Left lung (tissue), 10 donors: ENCODE measurements around the gene ALDOB. TPM values are rescaled to one million over a fixed set of nuclear protein-coding genes. Genes with fewer than 3 reads are reported as not detected.

Experiments
- ATAC-seq: fragments of 200-7000 bp; cut with Tn5 transposase; one replicate; pipeline ENCODE4 v1.9.1; 2020; ENCODE audit warnings: moderate library complexity
- DNase-seq, 4 donors: peaks; one replicate each; pipeline ENCODE4 v3.0.0-alpha.2; 2013 to 2020
- H3K27ac ChIP-seq, 2 donors: fragments of 200-600 bp; sonication (generic) in 1 of 2; one replicate each; pipeline versions ENCODE4 v1.5.0 to v1.8.0; 2020 to 2021
- H3K27me3 ChIP-seq, 2 donors: fragments of 200-600 bp; sonication (generic) in 1 of 2; one replicate each; pipeline versions ENCODE4 v1.5.0 to v1.8.0; 2020 to 2021
- H3K36me3 ChIP-seq, 2 donors: fragments of 200-600 bp; sonication (generic) in 1 of 2; one replicate each; pipeline versions ENCODE4 v1.5.0 to v1.8.0; 2020 to 2021
- H3K4me1 ChIP-seq, 2 donors: fragments of 200-600 bp; one replicate each; pipeline ENCODE4 v1.8.0; 2021
- H3K4me3 ChIP-seq, 2 donors: fragments of 200-600 bp; sonication (generic) in 1 of 2; one replicate each; pipeline versions ENCODE4 v1.5.0 to v1.8.0; 2020 to 2021; ENCODE audit warnings: mild to moderate bottlenecking in 1 of 2
- H3K9me3 ChIP-seq, 2 donors: fragments of 200-600 bp; sonication (generic) in 1 of 2; one replicate each; pipeline versions ENCODE4 v1.5.0 to v1.8.0; 2020 to 2021
- CTCF ChIP-seq, 2 donors: fragments of 200-600 bp; sonication (generic) in 1 of 2; IDR thresholded peaks; one replicate each; pipeline versions ENCODE4 v1.5.0 to v1.8.0; 2021; ENCODE audit warnings: antibody characterized with exemption in 2 of 2
- intact Hi-C, 2 donors: fragments of 100-400 bp; cut with DNase I; formaldehyde crosslinking; loops; one replicate each; pipeline versions ENCODE4 v1.11.2 to v1.14.2; 2022
- polyA plus RNA-seq, 6 donors: library from polyadenylated mRNA; unstranded; fragments of 120-200 nt; gene quantifications; one replicate each; pipeline ENCODE4 v1.2.1, GENCODE V29; 2013; ENCODE audit not compliant: insufficient read length in 6 of 6
- total RNA-seq, 2 donors: library from RNA; stranded (reverse); fragmentation: NEBNext Ultra II Directional; extraction: Animal tissue kit (Norgen Biotek cat#: 25700); gene quantifications; one replicate each; pipeline ENCODE4 v1.2.1, GENCODE V29; 2021
- donor health status: DM: no; HTN: yes; CAD: no.
- donor health status: DM: no; HTN: no; CAD: no.

Gene ALDOB
- total and polyA plus RNA-seq, 8 donors: 2.2 to 7.4 (median 2.4) TPM; not detected in 2

DNA sequence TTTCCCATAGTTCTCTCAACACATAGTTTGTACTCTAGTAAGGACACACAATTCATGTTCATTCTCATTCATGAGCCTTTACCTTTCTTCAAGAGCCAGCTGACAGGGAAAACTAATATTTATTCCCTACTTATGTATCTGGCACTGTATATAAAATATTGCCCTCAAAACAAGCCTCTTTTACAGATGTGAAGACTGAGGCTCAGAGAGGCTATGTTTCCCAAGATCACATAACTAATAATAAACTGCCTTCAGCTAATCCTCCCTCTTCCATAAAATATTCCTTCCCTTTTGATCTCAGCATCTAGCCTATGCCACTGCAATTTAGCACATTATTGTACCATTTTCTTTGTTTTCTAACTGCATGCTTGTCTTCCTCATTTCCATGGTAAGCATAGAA, 18.2 kb downstream of the ALDOB start:
- H3K27me3 ChIP-seq: no peaks in the 10 kb centered on the region
- H3K4me1 ChIP-seq: no peaks in the 10 kb centered on the region
- no peak for TF ChIP-seq CTCF (IDR thresholded peaks at IDR 0.05)
- ATAC-seq (no peak), DNase-seq (no peak)
- no peak overlapping the region for H3K4me3 ChIP-seq
- intact Hi-C loops: no loop called here
- peaks cover 0 to 62% of the 10 kb centered on the region in 2 donors for H3K9me3 ChIP-seq
- no peaks in the 10 kb centered on the region for H3K36me3 ChIP-seq
- no peak overlapping the region for H3K27ac ChIP-seq

DNA sequence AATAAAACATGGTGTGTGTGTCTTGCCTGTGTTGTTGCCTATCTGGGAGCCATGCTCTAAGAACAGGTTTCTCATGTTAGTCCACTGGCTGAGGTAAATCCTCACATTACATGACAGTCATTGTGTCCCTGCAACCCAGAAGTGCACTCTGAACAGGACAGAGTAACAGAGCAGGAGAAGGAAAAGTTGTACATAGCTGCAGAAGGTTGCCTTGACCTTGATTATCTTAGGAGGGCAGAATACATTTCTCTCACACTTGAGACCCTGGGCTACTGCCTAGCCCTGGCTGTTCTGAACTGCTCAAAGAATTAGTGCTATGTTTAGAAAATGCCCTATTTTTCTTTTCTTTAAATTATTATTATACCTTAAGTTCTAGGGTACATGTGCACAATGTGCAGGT, 20.0 kb downstream of the ALDOB start:
- intact Hi-C loops: no loop called here
- no peak overlapping the region for H3K27ac ChIP-seq
- H3K36me3 ChIP-seq: no peaks in the 10 kb centered on the region
- H3K27me3 ChIP-seq: no peaks in the 10 kb centered on the region
- peaks cover 0 to 79% of the 10 kb centered on the region in 2 donors for H3K9me3 ChIP-seq
- no peak for TF ChIP-seq CTCF (IDR thresholded peaks at IDR 0.05)
- DNase-seq (no peak), ATAC-seq (no peak)
- no peak overlapping the region for H3K4me3 ChIP-seq
- no peaks in the 10 kb centered on the region for H3K4me1 ChIP-seq

- no peak for TF ChIP-seq CTCF (IDR thresholded peaks at IDR 0.05)
- H3K27me3 ChIP-seq: no peaks in the 10 kb centered on the region
- H3K4me3 ChIP-seq: no peak overlapping the region
- peaks cover 0 to under 1% of the 10 kb centered on the region in 2 donors for H3K36me3 ChIP-seq
- H3K27ac ChIP-seq: no peak overlapping the region
- intact Hi-C loops: no loop called here
- peaks cover 2 to 86% of the 10 kb centered on the region in 2 donors for H3K9me3 ChIP-seq
- no peak for DNase-seq
- no peaks in the 10 kb centered on the region for H3K4me1 ChIP-seq
- ATAC-seq: no peak
Observed at GRCh38 chr9:101414839-101415238, 20.7 kb downstream of the ALDOB start.

- DNase-seq (no peak), ATAC-seq (no peak)
- no peak overlapping the region for H3K27ac ChIP-seq
- no peak for TF ChIP-seq CTCF (IDR thresholded peaks at IDR 0.05)
- H3K27me3 ChIP-seq: no peaks in the 10 kb centered on the region
- H3K9me3 ChIP-seq: peaks cover 27 to 98% of the 10 kb centered on the region in 2 donors
- intact Hi-C loops: no loop called here
- peaks cover 13 to 58% of the 10 kb centered on the region in 2 donors for H3K36me3 ChIP-seq
- no peaks in the 10 kb centered on the region for H3K4me1 ChIP-seq
- H3K4me3 ChIP-seq: no peak overlapping the region
Observed at GRCh38 chr9:101409079-101409477, 26.5 kb downstream of the ALDOB start.

DNA sequence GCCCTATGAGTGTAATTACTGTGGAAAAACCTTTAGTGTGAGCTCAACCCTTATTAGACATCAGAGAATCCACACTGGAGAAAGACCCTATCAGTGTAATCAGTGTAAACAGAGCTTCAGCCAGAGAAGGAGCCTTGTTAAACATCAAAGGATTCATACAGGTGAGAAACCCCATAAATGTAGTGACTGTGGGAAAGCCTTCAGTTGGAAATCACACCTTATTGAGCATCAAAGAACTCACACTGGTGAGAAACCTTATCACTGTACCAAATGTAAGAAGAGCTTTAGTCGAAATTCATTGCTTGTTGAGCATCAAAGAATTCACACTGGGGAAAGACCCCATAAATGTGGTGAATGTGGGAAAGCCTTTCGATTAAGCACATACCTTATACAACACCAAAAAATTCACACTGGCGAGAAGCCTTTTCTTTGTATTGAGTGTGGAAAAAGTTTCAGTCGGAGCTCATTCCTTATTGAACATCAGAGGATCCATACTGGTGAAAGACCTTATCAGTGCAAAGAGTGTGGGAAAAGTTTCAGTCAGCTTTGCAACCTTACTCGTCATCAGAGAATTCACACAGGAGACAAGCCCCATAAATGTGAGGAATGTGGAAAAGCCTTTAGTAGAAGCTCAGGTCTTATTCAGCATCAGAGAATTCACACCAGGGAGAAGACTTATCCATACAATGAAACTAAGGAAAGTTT, 27.0 kb downstream of the ALDOB start:
- intact Hi-C loops: no loop called here

More for the DNA sequence above, 27.0 kb downstream of the ALDOB start:
- DNase-seq (no peak), ATAC-seq (no peak)
- H3K27me3 ChIP-seq: no peaks in the 10 kb centered on the region
- TF ChIP-seq CTCF (IDR thresholded peaks at IDR 0.05): no peak
- H3K9me3 ChIP-seq: peaks cover 27 to 98% of the 10 kb centered on the region in 2 donors
- H3K36me3 ChIP-seq: peaks cover 13 to 64% of the 10 kb centered on the region in 2 donors
- no peak overlapping the region for H3K27ac ChIP-seq
- H3K4me1 ChIP-seq: no peaks in the 10 kb centered on the region
- no peak overlapping the region for H3K4me3 ChIP-seq
